ENCODE measurements around the gene LYST.
"Not testable (repeated sequence)": the region's sequence is repeated elsewhere in the genome, so short reads cannot be mapped to it uniquely, and the experiment has no call there.

DNA sequence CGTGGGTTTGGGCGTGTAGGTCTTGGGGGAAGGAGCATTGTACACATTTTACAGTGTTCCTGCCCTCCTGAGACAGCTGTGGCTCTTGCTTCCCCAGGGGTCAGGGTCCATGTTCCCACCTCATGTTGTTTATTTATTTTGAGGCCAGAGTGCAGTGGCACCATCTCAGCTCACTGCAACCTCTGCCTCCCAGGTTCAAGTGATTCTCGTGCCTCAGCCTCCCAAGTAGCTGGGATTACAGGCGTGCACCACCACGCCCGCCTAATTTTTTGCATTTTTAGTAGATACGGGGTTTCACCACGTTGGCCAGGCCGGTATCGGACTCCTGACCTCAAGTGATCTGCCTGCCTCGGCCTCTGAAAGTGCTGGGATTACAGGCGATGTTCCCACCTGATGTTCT lies 219.2 kb downstream of the LYST start:
- TF ChIP-seq POLR2A (IDR thresholded peaks at IDR 0.05), result not testable (repeated sequence)
- TF ChIP-seq, protein P1, sequence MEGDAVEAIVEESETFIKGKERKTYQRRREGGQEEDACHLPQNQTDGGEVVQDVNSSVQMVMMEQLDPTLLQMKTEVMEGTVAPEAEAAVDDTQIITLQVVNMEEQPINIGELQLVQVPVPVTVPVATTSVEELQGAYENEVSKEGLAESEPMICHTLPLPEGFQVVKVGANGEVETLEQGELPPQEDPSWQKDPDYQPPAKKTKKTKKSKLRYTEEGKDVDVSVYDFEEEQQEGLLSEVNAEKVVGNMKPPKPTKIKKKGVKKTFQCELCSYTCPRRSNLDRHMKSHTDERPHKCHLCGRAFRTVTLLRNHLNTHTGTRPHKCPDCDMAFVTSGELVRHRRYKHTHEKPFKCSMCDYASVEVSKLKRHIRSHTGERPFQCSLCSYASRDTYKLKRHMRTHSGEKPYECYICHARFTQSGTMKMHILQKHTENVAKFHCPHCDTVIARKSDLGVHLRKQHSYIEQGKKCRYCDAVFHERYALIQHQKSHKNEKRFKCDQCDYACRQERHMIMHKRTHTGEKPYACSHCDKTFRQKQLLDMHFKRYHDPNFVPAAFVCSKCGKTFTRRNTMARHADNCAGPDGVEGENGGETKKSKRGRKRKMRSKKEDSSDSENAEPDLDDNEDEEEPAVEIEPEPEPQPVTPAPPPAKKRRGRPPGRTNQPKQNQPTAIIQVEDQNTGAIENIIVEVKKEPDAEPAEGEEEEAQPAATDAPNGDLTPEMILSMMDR (IDR thresholded peaks at IDR 0.05), result not testable (repeated sequence)
